ENCODE results near the gene EXOC5.

DNA sequence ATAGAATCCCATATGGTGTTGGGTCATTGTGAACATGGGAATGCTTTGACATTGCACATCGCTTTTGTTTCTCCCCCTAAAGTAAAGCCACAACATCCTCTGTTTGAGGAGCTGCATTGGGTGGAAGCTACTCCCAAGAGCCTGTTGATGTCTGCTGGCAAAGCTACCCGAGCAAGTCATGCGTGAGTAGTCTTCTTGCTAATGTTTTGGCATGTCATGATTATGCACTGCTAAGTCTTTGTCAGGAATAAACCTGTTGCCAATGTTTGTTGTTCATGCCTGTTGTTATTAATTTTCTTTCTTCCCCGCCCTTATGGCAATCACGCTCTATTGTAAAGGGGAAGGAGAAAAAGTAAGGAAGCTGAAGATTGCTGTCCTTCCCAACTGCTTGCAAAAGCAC, 97.3 kb downstream of the EXOC5 start:
- TF ChIP-seq EZH2phosphoT487 (IDR thresholded peaks at IDR 0.05; ENCODE audit: low read depth) = no peak
- TF ChIP-seq, protein P1, sequence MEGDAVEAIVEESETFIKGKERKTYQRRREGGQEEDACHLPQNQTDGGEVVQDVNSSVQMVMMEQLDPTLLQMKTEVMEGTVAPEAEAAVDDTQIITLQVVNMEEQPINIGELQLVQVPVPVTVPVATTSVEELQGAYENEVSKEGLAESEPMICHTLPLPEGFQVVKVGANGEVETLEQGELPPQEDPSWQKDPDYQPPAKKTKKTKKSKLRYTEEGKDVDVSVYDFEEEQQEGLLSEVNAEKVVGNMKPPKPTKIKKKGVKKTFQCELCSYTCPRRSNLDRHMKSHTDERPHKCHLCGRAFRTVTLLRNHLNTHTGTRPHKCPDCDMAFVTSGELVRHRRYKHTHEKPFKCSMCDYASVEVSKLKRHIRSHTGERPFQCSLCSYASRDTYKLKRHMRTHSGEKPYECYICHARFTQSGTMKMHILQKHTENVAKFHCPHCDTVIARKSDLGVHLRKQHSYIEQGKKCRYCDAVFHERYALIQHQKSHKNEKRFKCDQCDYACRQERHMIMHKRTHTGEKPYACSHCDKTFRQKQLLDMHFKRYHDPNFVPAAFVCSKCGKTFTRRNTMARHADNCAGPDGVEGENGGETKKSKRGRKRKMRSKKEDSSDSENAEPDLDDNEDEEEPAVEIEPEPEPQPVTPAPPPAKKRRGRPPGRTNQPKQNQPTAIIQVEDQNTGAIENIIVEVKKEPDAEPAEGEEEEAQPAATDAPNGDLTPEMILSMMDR (IDR thresholded peaks at IDR 0.05; ENCODE audit: low read depth, low read length) = no peak

Measured in OCI-LY3 (cell line).